ENCODE measurements around the gene NUAK2.
A peak's percentile ranks its signal among the peaks of the same experiment; 100 is the strongest.

Gene NUAK2

DNA sequence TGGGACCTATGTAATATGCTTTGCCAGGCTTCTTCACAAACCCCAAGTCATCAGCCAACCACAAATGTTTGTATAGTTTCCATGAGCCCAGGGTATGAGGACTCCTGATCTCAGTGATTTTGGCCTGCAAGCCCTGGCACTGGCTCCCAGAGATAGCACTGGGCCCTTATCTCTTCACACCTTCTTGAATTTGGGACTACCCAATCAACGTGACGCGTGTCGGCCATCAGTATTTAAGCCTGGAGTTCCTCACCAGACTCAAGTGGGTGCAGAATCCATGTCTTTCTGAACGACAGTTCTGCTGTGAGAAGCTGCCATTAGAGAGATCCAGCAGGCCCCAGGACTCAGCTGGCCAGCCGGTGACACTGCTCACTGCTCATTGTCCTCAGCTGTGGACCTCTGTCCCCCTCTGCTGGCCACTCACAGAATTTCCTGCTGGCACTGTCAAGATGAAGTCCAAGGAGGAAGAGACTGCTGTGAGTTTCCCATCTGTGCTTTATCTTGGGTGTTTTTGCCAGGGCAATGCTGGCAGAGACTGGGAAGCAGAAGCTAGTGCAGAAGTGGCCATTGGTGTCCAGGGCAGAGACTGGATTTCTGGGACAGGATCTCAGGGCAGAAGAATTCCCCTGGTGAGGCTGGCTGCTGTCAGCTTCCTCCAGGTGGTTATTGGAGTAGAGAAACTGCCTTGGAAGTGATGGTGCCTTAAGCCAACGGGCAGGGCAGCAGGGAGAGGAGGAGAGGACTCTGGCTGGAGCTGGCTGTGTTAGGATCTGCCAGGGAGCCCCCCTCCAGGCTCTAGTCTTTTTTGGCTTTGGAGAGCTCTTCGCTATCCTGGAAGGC lies 65.4 kb downstream of the NUAK2 start:
- TF ChIP-seq, protein P1, sequence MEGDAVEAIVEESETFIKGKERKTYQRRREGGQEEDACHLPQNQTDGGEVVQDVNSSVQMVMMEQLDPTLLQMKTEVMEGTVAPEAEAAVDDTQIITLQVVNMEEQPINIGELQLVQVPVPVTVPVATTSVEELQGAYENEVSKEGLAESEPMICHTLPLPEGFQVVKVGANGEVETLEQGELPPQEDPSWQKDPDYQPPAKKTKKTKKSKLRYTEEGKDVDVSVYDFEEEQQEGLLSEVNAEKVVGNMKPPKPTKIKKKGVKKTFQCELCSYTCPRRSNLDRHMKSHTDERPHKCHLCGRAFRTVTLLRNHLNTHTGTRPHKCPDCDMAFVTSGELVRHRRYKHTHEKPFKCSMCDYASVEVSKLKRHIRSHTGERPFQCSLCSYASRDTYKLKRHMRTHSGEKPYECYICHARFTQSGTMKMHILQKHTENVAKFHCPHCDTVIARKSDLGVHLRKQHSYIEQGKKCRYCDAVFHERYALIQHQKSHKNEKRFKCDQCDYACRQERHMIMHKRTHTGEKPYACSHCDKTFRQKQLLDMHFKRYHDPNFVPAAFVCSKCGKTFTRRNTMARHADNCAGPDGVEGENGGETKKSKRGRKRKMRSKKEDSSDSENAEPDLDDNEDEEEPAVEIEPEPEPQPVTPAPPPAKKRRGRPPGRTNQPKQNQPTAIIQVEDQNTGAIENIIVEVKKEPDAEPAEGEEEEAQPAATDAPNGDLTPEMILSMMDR (IDR thresholded peaks at IDR 0.05; ENCODE audit: poor library complexity, severe bottlenecking), result peak; percentile 94
- DNase-seq (ENCODE audit: low spot score) (no peak), ATAC-seq (ENCODE audit: low read depth) (peak; percentile 68)
- H3K4me3 ChIP-seq (ENCODE audit: severe bottlenecking), result no peak overlapping the region
- no peaks in the 10 kb centered on the region for H3K36me3 ChIP-seq (ENCODE audit: low read depth)
- H3K27me3 ChIP-seq (ENCODE audit: insufficient read depth, poor library complexity, severe bottlenecking), result no peaks in the 10 kb centered on the region
- no peaks in the 10 kb centered on the region for H3K9me3 ChIP-seq (ENCODE audit: severe bottlenecking)
- peaks cover 19% of the 10 kb centered on the region for H3K4me1 ChIP-seq (ENCODE audit: insufficient read depth, poor library complexity, severe bottlenecking)
- H3K27ac ChIP-seq (ENCODE audit: poor library complexity, severe bottlenecking), result no peak overlapping the region
